Stimulated activated CD4-positive, alpha-beta T cell treated with anti-CD3 and anti-CD28 coated beads, Interleukin-12 subunit alpha, Interleukin-12 subunit beta, amount 100 ng/mL, for 48 hours (primary cell): ENCODE results near the gene SPATA13.
"Not testable (repeated sequence)": the region's sequence is repeated elsewhere in the genome, so short reads cannot be mapped to it uniquely, and the experiment has no call there.

Experiments used
- DNase-seq, 3 donors: peaks; one replicate each; pipeline ENCODE4 v3.0.0-alpha.2; 2020; ENCODE audit warnings: low read depth in 2 of 3, low spot score in 1 of 3

The SPATA13 gene

GRCh38 chr13:24160458-24161009, at the start of gene SPATA13:
TSS of gene SPATA13 (plus strand) at chr13:24160720. CDS start at chr13:24222930, 62,210 bp downstream.
- DNase-seq = peak; percentile 85 to 91 (median 90)

GRCh38 chr13:24112791-24113190, 47.7 kb upstream of the SPATA13 start:
- DNase-seq = no peak

- DNase-seq = no peak
Observed at GRCh38 chr13:24115671-24116070, 44.8 kb upstream of the SPATA13 start.

GRCh38 chr13:24116131-24116530, 44.4 kb upstream of the SPATA13 start:
- DNase-seq = no peak

GRCh38 chr13:24118576-24118975, 41.9 kb upstream of the SPATA13 start:
- no peak for DNase-seq

- DNase-seq = no peak
Observed at GRCh38 chr13:24119626-24120508, 40.7 kb upstream of the SPATA13 start.

- not testable (repeated sequence) for DNase-seq
Observed at GRCh38 chr13:24122045-24122444, 38.5 kb upstream of the SPATA13 start.

- no peak for DNase-seq
Observed at GRCh38 chr13:24122569-24122968, 38.0 kb upstream of the SPATA13 start.

GRCh38 chr13:24123761-24124160, 36.8 kb upstream of the SPATA13 start:
- DNase-seq = no peak

- no peak for DNase-seq
Observed at GRCh38 chr13:24124789-24125476, 35.6 kb upstream of the SPATA13 start.

GRCh38 chr13:24127116-24127631, 33.3 kb upstream of the SPATA13 start:
- peak in 1 of 3 donors; percentile 15 for DNase-seq

GRCh38 chr13:24128112-24128511, 32.4 kb upstream of the SPATA13 start:
- DNase-seq = no peak

GRCh38 chr13:24128962-24129361, 31.6 kb upstream of the SPATA13 start:
- no peak for DNase-seq

- no peak for DNase-seq
Observed at GRCh38 chr13:24129914-24130774, 30.4 kb upstream of the SPATA13 start.

- DNase-seq = no peak
Observed at GRCh38 chr13:24131749-24132148, 28.8 kb upstream of the SPATA13 start.

- no peak for DNase-seq
Observed at GRCh38 chr13:24133021-24133795, 27.3 kb upstream of the SPATA13 start.

- no peak for DNase-seq
Observed at GRCh38 chr13:24134231-24134630, 26.3 kb upstream of the SPATA13 start.

- DNase-seq = no peak
Observed at GRCh38 chr13:24134757-24135156, 25.8 kb upstream of the SPATA13 start.

- no peak for DNase-seq
Observed at GRCh38 chr13:24135674-24136300, 24.7 kb upstream of the SPATA13 start.

GRCh38 chr13:24138911-24139310, 21.6 kb upstream of the SPATA13 start:
- DNase-seq = no peak
